GM12891 (cell line): ENCODE measurements around the gene RAI1.

Source experiments
- PAX5 ChIP-seq: IDR thresholded peaks from 2 replicates; pipeline ENCODE4 v1.6.1; 2011; ENCODE audit warnings: low read length, moderate library complexity, mild to moderate bottlenecking; ENCODE audit not compliant: insufficient read depth, severe bottlenecking
- POLR2A ChIP-seq: IDR thresholded peaks from 2 replicates; pipeline ENCODE4 v1.6.1; 2011; ENCODE audit warnings: low read depth, low read length, control low read depth
- POLR2AphosphoS5 ChIP-seq: IDR thresholded peaks from 2 replicates; pipeline ENCODE4 v1.6.1; 2011; ENCODE audit warnings: low read depth, low read length, control low read depth
- SPI1 ChIP-seq: IDR thresholded peaks from 2 replicates; pipeline ENCODE4 v1.6.1; 2011; ENCODE audit warnings: low read depth, low read length, control low read depth
- TAF1 ChIP-seq: IDR thresholded peaks from 2 replicates; pipeline ENCODE4 v1.6.1; 2011; ENCODE audit warnings: low read depth, low read length, control low read depth

DNA sequence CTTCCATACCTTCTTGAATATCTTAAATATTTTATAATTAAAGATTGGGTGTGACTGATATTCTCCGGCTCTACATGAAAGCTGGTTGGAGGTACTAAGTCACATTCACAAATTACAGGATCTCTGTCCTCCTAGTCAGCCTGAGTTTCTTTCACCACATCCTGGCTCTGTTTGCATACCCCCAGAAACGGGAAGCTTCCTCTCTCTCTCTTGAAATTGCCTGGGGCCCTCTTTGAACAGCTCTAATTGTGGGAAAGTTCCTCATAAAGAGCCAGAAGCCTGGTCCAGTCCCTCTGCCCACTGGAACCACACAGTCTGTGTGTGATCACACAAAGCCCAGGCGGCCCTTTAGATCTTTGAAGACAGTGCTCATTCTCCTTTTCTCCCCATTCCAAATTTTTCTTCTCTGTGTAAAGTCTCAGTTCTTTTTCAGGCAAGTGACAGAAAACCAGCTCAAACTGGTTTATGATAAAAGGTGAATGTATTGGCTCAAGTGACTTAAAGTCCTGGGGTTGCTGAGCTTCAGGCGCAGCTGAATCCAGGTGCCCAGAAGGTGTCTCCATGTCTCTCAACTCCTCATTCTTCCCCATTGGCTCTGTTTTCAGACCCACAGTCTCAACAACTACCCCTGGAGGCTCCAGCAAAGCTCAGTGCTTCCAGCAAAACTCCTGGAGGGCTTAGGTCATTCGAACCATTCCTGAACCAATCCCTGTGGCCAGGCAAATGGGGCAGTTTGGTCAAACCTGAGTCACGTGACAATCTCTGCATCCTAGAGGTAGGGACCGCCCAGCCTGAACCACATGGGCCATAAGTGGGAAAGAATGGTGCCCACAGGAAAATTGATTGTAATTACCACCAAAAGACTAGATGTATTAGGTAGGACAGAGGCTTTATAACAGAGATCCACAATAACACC, 8.5 kb upstream of the RAI1 start:
- no peak for TF ChIP-seq TAF1
- TF ChIP-seq POLR2A: no peak
- no peak for TF ChIP-seq POLR2AphosphoS5
- TF ChIP-seq SPI1: peak; percentile 18; the same call in 1 of the 2 replicates
- TF ChIP-seq PAX5: no peak
